ENCODE measurements around the gene ZNF829. TPM values are rescaled to one million over a fixed set of nuclear protein-coding genes. Genes with fewer than 3 reads are reported as not detected.

ZNF829 gene
- total RNA-seq, 1 donor from 2014 or later: 3.7 TPM

DNA sequence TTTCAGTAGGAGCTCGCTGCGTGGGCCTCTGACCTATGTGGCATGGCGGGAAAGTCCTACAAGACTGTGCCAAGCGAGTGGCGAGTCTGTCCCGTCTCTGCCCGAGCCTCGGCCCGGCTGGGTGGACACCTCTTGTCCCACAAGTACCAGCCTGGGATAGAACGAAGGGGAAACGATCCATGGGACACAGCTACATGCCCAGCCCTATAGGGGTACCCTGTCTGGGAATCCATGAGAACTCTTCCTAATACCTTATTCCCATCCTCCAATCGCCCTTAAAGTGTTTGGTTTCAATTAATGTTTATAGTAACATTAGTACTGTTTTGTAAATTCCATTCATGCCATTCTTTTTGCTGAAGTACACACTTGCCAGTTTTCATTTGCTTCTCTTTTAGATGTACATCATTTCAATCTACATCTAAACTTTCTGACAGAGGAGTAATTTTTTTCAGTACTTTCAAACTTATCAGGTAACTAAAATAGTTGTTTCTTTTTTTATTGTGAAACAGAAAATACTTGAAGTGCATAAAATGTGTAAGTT, 77.2 kb downstream of the ZNF829 start:
- TF ChIP-seq, protein P1, sequence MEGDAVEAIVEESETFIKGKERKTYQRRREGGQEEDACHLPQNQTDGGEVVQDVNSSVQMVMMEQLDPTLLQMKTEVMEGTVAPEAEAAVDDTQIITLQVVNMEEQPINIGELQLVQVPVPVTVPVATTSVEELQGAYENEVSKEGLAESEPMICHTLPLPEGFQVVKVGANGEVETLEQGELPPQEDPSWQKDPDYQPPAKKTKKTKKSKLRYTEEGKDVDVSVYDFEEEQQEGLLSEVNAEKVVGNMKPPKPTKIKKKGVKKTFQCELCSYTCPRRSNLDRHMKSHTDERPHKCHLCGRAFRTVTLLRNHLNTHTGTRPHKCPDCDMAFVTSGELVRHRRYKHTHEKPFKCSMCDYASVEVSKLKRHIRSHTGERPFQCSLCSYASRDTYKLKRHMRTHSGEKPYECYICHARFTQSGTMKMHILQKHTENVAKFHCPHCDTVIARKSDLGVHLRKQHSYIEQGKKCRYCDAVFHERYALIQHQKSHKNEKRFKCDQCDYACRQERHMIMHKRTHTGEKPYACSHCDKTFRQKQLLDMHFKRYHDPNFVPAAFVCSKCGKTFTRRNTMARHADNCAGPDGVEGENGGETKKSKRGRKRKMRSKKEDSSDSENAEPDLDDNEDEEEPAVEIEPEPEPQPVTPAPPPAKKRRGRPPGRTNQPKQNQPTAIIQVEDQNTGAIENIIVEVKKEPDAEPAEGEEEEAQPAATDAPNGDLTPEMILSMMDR (IDR thresholded peaks at IDR 0.05; ENCODE audit: insufficient read depth, low read length, severe bottlenecking): no peak
- no peak for FAIRE-seq
- H3K4me3 ChIP-seq (ENCODE audit: low read depth, low read length): peak overlapping the region; percentile 67
- no peaks in the 10 kb centered on the region for H3K36me3 ChIP-seq (ENCODE audit: control insufficient read depth, insufficient read depth, low read length)
- no peaks in the 10 kb centered on the region for H3K27me3 ChIP-seq (ENCODE audit: control insufficient read depth, insufficient read depth, low read length)
- DNase-seq (ENCODE audit: low read depth): no peak

Other genes with a start within 250 kb of the ZNF829 start
- 7.1 and 12.9 TPM in 2 replicates for gene ZNF461, start 249.5 kb downstream of the ZNF829 start, total RNA-seq
- gene ZNF567, start 228.7 kb downstream of the ZNF829 start, total RNA-seq: 5.5 and 7.6 TPM in 2 replicates
- gene ZNF850, start 143.5 kb downstream of the ZNF829 start, total RNA-seq: 0.38 and 1.6 TPM in 2 replicates
- 9.5 and 9.7 TPM in 2 replicates for gene ZNF790, start 77.9 kb downstream of the ZNF829 start, total RNA-seq
- 1.6 and 2.4 TPM in 2 replicates for gene ZNF345, start 65.4 kb downstream of the ZNF829 start, total RNA-seq
- 9.5 and 10.8 TPM in 2 replicates for gene ZNF568, start within 50 bp of the ZNF829 start, total RNA-seq
- 5.4 and 7.1 TPM in 2 replicates for gene ZNF420, start 162.1 kb upstream of the ZNF829 start, total RNA-seq